Measurements from ENCODE around the gene STYXL1.

Gene STYXL1

DNA sequence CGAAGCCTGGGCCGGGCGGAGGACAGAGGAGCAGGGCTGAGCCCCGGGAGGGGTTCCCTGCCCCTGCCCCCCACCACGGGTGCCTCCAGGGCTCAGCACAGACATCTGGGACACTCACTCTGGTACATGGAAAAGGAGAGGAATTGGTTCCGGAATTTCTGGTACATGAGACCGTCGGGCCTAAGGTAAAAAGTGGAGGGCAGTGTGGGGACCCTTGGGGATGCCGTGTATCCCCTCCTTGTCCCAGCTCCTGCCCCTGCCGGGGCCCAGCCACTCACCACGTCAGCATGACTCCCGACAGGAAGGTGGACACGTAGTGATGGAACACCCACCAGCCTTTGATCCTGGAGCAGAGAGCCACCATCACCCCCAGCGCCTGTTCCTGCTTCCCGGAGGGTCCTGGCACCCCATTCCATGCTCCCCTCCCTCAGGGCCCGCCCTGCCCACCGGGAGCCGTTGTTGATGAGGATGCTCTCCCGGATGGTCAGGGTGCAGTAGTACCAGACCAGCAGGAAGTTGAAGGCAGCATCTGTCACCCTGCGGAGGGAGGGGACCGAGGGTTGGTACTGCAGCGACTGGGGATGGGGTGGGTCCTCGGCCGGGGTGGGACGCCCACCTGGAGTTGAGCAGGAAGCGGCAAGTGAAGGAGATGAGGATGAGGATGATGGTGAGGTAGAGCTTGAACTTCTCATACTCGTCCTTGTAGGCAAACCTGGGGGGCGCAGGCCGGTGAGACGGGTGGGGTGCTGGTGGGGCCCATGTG, 59.8 kb downstream of the STYXL1 start:
- no peak for DNase-seq (ENCODE audit: insufficient read length, low spot score)
- FAIRE-seq = no peak
- TF ChIP-seq POLR2A (IDR thresholded peaks at IDR 0.05; ENCODE audit: low read depth, low read length) = no peak

DNA sequence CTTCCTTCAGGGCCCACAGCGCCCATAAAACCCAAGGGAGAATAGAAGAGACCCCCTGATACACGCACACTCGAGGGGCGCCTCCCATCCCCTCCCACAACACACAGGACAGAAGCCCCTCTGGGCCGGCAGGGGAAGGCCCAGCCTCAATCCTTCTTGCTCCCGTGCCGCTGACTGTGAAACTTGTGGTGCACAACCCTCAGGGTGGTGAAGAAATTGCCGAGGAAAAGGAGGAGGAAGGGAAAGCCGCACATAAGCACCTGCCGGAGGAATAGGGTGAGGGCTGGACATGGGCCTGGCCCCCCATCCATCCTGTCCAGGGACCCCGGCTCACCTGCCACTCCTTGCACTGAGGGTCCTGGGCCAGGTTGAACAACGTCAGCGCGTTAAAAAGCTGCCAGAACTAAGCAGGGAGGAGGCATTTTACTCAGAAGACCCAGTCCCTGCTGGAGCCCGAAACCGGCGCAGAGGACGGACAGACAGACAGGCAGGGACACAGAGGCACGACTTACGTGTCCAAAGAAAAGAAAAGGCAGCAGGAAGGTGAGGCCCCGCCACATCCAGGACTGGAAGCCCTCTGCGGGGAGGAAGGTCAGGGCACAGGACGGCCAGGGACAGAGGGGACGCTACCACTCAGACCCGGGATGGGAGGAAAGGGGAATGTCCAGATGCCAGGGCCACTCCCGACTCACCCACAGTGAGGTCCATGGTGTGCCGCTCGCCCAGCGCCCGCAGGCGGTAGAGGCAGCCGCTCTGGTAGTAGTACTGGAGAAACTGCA, 60.6 kb downstream of the STYXL1 start:
- DNase-seq (ENCODE audit: insufficient read length, low spot score) (no peak), FAIRE-seq (no peak)
- no peak for TF ChIP-seq POLR2A (IDR thresholded peaks at IDR 0.05; ENCODE audit: low read depth, low read length)

DNA sequence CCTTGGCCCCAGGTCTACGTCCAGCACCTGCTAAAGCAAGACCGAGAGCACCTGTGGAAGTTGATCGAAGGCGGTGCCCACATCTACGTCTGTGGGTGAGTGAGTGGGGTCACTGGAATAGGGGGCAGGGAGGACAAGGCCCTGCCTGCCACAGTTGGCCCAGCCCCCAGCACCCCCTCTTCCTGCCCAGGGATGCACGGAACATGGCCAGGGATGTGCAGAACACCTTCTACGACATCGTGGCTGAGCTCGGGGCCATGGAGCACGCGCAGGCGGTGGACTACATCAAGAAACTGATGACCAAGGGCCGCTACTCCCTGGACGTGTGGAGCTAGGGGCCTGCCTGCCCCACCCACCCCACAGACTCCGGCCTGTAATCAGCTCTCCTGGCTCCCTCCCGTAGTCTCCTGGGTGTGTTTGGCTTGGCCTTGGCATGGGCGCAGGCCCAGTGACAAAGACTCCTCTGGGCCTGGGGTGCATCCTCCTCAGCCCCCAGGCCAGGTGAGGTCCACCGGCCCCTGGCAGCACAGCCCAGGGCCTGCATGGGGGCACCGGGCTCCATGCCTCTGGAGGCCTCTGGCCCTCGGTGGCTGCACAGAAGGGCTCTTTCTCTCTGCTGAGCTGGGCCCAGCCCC, 61.5 kb downstream of the STYXL1 start:
- DNase-seq (ENCODE audit: insufficient read length, low spot score) (no peak), FAIRE-seq (no peak)
- no peak for TF ChIP-seq POLR2A (IDR thresholded peaks at IDR 0.05; ENCODE audit: low read depth, low read length)

DNA sequence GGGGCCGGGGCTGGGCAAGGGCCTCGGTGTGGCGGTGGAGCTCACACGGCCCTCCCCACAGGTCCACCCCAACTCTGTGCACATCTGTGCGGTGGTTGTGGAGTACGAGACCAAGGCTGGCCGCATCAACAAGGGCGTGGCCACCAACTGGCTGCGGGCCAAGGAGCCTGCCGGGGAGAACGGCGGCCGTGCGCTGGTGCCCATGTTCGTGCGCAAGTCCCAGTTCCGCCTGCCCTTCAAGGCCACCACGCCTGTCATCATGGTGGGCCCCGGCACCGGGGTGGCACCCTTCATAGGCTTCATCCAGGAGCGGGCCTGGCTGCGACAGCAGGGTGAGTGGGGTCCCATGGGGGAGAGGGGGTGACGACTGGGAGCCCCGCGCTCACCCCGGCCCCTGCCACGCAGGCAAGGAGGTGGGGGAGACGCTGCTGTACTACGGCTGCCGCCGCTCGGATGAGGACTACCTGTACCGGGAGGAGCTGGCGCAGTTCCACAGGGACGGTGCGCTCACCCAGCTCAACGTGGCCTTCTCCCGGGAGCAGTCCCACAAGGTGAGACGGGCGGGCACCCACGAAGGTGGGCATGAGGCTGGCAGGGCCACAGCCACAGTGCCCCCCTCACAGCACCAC, 62.2 kb downstream of the STYXL1 start:
- FAIRE-seq (no peak), DNase-seq (ENCODE audit: insufficient read length, low spot score) (no peak)
- TF ChIP-seq POLR2A (IDR thresholded peaks at IDR 0.05; ENCODE audit: low read depth, low read length) = no peak

DNA sequence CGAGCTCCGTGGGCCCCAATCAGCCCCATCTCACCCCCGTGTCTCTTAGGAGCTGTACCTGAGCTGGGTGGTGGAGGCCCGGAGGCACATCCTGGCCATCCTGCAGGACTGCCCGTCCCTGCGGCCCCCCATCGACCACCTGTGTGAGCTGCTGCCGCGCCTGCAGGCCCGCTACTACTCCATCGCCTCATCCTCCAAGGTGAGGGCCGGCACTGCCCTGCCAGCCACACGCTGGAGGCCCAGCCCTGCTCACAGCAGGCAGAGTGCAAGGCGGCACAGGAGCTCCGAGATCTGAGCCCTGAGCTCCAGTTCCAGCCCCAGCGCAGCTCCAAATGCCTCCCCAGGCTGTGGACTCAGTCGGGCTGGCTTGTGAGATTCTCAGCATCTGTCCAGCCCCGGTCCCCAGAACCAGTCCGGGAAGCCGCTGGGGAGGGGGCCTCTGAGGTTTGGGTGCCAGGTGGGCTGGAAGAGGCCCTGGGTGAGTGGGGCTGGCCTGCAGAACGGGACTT, 62.7 kb downstream of the STYXL1 start:
- DNase-seq (ENCODE audit: insufficient read length, low spot score) (no peak), FAIRE-seq (no peak)
- no peak for TF ChIP-seq POLR2A (IDR thresholded peaks at IDR 0.05; ENCODE audit: low read depth, low read length)

DNA sequence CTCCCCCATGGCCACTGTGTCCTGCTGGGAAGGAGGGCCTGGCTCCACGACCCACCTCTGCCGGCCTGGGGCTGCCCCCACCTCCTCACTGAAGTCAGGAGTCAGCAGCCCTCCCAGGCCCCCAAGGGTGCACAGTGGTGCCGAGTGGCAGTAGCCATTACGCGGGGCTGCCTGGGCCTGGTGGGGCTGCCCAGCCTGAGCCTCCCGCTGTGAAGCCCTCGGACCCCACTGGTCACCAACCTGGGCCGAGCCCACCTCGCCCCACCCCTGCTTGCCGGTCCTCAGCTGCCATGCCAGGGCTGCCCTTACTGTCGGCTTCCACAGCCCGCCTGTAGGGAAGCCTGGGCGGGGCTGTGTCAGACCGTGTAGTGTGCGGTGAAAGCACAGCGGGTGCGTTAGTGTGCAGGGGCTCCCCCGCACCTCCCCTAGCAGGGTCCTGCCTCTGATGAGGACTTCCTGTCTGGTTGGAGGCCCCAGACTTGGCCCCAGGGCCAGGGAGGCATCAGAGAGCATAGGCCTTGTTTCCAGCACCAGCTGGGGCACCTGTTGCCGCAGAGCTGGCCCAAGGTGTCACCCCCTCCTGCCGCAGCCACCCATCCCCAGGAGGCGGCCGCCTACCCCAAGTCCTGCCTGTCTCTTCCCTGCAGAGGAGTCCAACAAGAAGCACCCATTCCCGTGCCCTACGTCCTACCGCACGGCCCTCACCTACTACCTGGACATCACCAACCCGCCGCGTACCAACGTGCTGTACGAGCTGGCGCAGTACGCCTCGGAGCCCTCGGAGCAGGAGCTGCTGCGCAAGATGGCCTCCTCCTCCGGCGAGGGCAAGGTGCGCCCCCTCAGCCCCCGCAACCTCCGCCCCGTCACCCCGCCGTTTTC, 63.4 kb downstream of the STYXL1 start:
- no peak for FAIRE-seq
- no peak for DNase-seq (ENCODE audit: insufficient read length, low spot score)
- TF ChIP-seq POLR2A (IDR thresholded peaks at IDR 0.05; ENCODE audit: low read depth, low read length) = no peak

DNA sequence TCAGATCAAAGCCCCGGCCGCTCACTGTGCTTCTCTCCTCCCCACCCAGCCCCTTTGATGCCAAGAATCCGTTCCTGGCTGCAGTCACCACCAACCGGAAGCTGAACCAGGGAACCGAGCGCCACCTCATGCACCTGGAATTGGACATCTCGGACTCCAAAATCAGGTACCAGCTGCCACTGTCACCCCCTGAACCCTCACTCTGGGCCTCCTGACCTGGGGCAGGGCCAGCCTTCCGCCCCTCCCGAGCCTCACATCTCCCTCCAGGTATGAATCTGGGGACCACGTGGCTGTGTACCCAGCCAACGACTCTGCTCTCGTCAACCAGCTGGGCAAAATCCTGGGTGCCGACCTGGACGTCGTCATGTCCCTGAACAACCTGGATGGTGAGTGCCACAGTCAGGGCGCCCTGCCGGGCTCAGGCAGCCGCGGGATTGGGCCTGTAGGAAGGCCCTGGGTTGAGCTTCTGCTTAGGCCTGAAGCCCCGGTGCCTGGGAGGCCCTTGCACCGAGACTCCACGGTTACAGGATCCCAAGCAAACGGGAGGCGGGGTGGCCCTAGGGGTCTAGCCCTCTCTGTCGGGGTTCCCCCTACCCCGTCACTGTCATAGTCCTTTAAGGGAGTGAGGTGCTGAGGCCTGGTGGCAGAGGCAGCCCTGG, 64.2 kb downstream of the STYXL1 start:
- no peak for FAIRE-seq
- no peak for TF ChIP-seq POLR2A (IDR thresholded peaks at IDR 0.05; ENCODE audit: low read depth, low read length)
- DNase-seq (ENCODE audit: insufficient read length, low spot score) = no peak

DNA sequence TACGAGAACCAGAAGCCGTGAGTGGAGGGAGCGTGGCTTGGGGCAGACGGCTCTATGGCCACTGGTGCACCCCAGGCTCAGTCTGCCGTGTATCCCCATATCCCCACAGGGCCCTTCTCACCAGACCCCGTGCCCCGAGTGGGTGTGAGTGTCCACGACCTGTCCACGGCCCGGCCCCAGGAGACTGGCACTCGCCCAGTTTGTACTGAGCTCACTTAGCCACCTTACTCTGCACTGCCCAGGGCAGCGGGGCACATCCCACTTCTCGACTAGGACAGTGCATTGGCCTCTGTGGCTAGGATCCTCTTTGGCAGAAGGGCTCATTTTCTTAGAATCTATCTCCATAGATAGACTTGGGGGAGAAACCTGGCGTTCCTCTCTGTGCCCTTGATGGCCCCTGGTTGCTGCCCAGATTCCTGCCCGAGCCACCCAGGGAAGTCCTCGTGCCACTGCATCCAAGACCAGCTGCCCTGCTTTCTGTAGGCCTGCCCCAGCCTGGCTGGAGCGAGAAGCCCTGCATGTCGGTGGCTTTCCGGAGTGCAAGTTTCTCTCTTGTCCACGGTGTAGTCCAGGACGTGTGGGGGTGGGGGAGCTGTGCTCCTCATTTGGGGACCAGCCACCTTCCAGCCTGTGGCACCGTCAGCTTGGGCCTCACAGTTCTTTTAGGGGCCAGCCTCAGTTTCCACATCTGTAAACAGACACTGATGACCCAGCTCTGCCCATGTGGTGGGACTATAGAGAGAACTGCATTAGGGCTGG, 65.3 kb downstream of the STYXL1 start:
- no peak for TF ChIP-seq POLR2A (IDR thresholded peaks at IDR 0.05; ENCODE audit: low read depth, low read length)
- DNase-seq (ENCODE audit: insufficient read length, low spot score) (no peak), FAIRE-seq (no peak)

DNA sequence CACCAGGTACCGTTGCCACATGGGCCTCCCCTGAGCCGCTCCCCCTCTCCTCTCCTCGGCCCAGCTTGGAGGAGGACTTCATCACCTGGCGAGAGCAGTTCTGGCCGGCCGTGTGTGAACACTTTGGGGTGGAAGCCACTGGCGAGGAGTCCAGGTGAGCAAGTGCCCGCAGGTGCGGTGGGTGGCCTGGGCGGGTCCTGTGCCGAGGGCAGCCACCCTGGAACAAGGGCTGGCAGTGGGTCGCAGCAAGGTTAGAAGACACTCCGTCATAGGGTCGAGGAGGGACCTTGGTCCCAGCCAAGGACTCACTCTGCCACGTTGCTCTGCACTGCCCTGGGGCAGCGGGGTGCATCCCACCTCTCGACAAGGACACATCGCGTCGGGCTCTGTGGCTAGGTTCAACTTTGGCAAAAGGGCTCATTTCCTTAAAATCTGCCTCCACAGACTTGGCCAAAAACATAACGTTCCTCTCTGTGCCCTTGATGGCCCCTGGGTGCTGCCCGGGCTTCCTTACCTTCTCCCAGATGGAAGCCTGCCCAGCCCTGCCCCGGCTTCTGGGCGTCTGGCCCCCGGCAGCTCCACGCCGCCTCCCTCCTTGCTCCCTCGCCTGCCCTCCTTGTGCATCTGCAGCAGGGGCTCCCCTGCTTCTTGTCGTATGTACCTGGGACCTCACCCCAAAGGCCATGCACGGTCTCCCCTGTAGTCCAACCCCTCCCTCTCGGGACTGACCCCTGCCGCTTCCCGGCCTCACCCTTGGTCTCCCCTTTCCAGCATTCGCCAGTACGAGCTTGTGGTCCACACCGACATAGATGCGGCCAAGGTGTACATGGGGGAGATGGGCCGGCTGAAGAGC, 66.1 kb downstream of the STYXL1 start:
- DNase-seq (ENCODE audit: insufficient read length, low spot score) (no peak), FAIRE-seq (no peak)
- TF ChIP-seq POLR2A (IDR thresholded peaks at IDR 0.05; ENCODE audit: low read depth, low read length) = no peak

DNA sequence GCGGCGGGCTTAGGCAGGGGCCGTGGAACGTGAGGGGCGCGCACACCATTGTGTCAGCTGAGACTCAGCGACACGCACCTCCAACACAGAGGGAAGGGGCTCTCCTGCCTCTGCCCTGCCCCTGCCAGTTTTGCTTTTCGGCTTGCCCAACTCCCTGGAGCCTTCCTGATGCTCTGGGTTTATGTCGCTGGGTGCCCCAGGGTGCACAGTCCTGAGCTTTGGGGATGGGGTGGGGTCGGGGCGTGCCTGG, 66.7 kb downstream of the STYXL1 start:
- no peak for TF ChIP-seq POLR2A (IDR thresholded peaks at IDR 0.05; ENCODE audit: low read depth, low read length)
- FAIRE-seq (no peak), DNase-seq (ENCODE audit: insufficient read length, low spot score) (no peak)

DNA sequence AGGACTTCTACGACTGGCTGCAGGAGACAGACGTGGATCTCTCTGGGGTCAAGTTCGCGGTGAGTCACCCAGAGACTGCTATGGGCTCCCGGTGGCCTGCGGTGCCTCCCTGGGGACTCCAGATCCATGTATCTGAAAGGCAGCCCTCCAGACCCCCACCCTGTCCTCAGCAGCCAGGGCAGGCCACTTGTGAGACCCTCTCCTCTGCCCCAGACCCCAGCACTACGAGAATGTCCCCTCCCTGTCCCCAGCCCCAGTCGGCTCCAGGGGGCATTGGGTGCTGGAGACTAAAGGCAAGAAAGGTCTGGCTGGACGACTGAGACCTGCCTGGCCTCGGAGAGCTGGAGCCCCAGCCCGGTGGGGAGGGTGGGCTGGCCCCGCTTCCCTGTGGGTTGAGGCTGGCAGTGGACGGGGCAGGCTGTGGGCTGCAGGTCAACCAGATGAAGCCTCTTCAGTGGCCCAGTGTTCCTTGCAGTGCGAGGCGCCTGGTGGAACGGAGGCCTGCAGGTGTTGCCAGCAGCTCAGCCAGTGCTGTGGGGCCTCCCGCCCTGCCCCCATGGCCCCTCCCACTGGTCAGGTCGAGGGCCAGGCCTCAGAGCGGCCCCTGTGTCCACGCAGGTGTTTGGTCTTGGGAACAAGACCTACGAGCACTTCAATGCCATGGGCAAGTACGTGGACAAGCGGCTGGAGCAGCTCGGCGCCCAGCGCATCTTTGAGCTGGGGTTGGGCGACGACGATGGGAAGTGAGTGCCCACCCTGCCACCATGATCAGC, 67.2 kb downstream of the STYXL1 start:
- FAIRE-seq = no peak
- no peak for TF ChIP-seq POLR2A (IDR thresholded peaks at IDR 0.05; ENCODE audit: low read depth, low read length)
- DNase-seq (ENCODE audit: insufficient read length, low spot score) = no peak
